MCF 10A (cell line): ENCODE results near the gene LRBA. TPM values are rescaled to one million over a fixed set of nuclear protein-coding genes. Genes with fewer than 3 reads are reported as not detected.

Source experiments
- BruUV-seq: library from RNA; stranded (reverse); fragments of 400-500 nt; replicated peaks from 2 replicates; lab custom pipeline; 2021; lab: Mats Ljungman, UMichigan
- CTCF ChIA-PET: fragments of 300-600 bp; sonication (Branson Sonifier 250); formaldehyde crosslinking; extraction: SDS; loops from one replicate; lab custom pipeline; 2021; ENCODE audit warnings: antibody characterized with exemption, inconsistent platforms; lab: Yijun Ruan, JAX
- POLR2A ChIA-PET: fragments of 300-600, 350-650 bp; sonication (Branson Sonifier 250); formaldehyde crosslinking; extraction: SDS; loops from one replicate; lab custom pipeline; 2020; ENCODE audit warnings: antibody characterized with exemption, inconsistent platforms; lab: Yijun Ruan, JAX
- DNase-seq: peaks from one replicate; pipeline ENCODE4 v3.0.0-alpha.2; 2018; ENCODE audit not compliant: unreplicated experiment
- H3K27ac Mint-ChIP-seq: one replicate; pipeline ENCODE4 v1.8.0; 2022; ENCODE audit warnings: mild to moderate bottlenecking, low read depth, mixed read lengths; ENCODE audit not compliant: unreplicated experiment
- H3K27me3 Mint-ChIP-seq: one replicate; pipeline ENCODE4 v1.8.0; 2022; ENCODE audit warnings: mixed read lengths; ENCODE audit not compliant: insufficient read depth, unreplicated experiment
- H3K36me3 Mint-ChIP-seq: one replicate; pipeline ENCODE4 v1.8.0; 2022; ENCODE audit warnings: mild to moderate bottlenecking, moderate library complexity, mixed read lengths; ENCODE audit not compliant: insufficient read depth, unreplicated experiment
- H3K4me1 Mint-ChIP-seq: one replicate; pipeline ENCODE4 v1.8.0; 2022; ENCODE audit warnings: mixed read lengths; ENCODE audit not compliant: insufficient read depth, unreplicated experiment
- H3K4me3 Mint-ChIP-seq: one replicate; pipeline ENCODE4 v1.8.0; 2022; ENCODE audit warnings: mild to moderate bottlenecking, moderate library complexity, mixed read lengths; ENCODE audit not compliant: unreplicated experiment
- H3K9me3 Mint-ChIP-seq: one replicate; pipeline ENCODE4 v1.8.0; 2022; ENCODE audit warnings: mixed read lengths; ENCODE audit not compliant: unreplicated experiment
- intact Hi-C: fragments of 100-400 bp; cut with micrococcal nuclease; formaldehyde crosslinking; loops from 2 replicates; pipeline ENCODE4 v1.14.1; 2022
- total RNA-seq: library from RNA; stranded (reverse); gene quantifications from 2 replicates; pipeline ENCODE4 v1.2.3, GENCODE V29; 2022
- TF ChIP-seq, protein P1 (sequence below): fragments of 200-600 bp; IDR thresholded peaks from one replicate; pipeline ENCODE4 v1.8.0; 2022; ENCODE audit warnings: antibody characterized with exemption, mild to moderate bottlenecking; ENCODE audit not compliant: unreplicated experiment

The LRBA gene
- total RNA-seq, 1 experiment from 2014 or later: 64.5 TPM

DNA sequence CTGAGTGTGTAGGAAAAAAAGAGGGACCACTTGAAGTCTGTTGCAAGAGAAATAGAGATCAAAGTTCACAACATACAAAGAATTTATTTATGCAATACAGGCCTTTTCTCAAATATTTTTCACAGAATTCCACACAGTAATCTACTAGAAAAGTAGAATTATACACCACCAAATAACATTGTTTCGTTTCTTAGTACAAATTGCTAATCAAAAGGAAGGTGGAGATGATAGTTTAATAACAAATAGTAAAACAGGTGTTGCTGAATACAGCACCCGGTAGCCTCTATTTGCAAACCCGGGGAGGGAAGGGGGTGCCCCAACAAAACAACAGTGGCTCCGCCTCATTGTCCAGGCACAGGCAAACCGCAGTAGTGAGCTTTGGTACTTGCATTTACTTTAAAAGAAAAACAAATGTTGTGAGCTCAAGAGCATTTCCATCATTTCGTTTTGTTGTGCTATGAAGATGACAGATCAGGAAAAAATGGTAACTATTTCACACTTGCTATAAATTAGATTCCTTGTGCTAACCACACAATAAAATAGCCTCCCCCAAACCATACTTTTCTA, 750.4 kb downstream of the LRBA start:
- Mint-ChIP-seq H3K36me3 (peaks cover 18% of the 10 kb centered on the region), H3K27ac (no peak overlapping the region), H3K9me3 (peaks cover 8% of the 10 kb centered on the region), H3K27me3 (no peaks in the 10 kb centered on the region), H3K4me3 (no peak overlapping the region), H3K4me1 (no peaks in the 10 kb centered on the region)
- BruUV-seq: TSS peak; percentile 59
- intact Hi-C loops: no loop called here
- TF ChIP-seq, protein P1, sequence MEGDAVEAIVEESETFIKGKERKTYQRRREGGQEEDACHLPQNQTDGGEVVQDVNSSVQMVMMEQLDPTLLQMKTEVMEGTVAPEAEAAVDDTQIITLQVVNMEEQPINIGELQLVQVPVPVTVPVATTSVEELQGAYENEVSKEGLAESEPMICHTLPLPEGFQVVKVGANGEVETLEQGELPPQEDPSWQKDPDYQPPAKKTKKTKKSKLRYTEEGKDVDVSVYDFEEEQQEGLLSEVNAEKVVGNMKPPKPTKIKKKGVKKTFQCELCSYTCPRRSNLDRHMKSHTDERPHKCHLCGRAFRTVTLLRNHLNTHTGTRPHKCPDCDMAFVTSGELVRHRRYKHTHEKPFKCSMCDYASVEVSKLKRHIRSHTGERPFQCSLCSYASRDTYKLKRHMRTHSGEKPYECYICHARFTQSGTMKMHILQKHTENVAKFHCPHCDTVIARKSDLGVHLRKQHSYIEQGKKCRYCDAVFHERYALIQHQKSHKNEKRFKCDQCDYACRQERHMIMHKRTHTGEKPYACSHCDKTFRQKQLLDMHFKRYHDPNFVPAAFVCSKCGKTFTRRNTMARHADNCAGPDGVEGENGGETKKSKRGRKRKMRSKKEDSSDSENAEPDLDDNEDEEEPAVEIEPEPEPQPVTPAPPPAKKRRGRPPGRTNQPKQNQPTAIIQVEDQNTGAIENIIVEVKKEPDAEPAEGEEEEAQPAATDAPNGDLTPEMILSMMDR: no peak
- POLR2A ChIA-PET: interaction anchor here (0.7 kb wide), 1 partner anchor 29 kb away, joined by 3 read pairs; no protein-coding TSS in a partner anchor
- CTCF ChIA-PET: interaction anchor here (0.6 to 1.3 kb wide), 3 partner anchors 15 to 154 kb away, joined by 3 to 5 read pairs (median 3); no protein-coding TSS in a partner anchor
- DNase-seq: no peak

DNA sequence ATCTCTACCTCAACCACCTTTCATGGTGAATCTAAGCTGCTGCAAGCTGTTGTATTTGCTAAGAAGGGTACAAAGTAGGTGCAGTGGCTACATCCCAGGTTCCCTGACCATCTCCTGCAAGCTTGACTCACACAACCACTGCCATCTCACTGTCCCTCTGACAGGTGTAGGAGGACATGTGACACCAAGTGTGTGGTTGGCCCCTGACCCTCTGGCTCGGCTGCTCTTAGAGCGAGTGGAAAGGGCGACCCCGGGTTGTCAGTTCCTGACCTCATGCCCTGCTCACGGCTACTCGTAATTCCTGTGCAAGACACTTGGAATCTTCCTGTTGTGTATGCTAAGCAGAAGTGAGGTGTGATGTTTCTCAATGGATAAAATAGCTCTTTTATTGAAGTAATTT, 752.5 kb downstream of the LRBA start:
- peaks cover 19% of the 10 kb centered on the region for H3K36me3 Mint-ChIP-seq
- H3K9me3 Mint-ChIP-seq: peaks cover 8% of the 10 kb centered on the region
- TF ChIP-seq, protein P1: no peak
- no peak overlapping the region for H3K4me3 Mint-ChIP-seq
- H3K27me3 Mint-ChIP-seq: no peaks in the 10 kb centered on the region
- ChIA-PET POLR2A (no interaction called here), CTCF (interaction anchor here (1.9 kb wide), 1 partner anchor 20 kb away, joined by 7 read pairs; no protein-coding TSS in a partner anchor)
- peaks cover 14% of the 10 kb centered on the region for H3K4me1 Mint-ChIP-seq
- DNase-seq: no peak
- H3K27ac Mint-ChIP-seq: no peak overlapping the region
- BruUV-seq: no TSS peak
- intact Hi-C loops: no loop called here

DNA sequence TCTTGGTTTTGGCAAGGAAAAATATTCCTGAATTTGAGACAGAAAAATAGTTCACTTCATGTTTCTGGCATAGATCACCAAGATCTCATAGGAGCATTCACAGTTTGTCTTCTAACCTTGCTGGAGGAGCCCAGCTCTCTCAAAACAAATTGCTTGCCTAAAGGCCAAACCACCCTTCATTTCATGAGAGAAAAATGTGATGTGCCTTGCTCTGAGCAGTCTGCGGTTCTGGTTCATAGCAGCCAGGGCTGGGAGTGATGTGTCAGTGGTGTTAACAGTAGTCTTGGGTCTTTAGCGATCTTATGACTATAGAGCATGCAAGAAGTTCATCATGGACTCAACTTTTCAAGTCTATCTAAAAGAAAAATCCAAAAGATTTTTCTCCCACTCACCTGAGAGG, 753.5 kb downstream of the LRBA start:
- no peak overlapping the region for H3K4me3 Mint-ChIP-seq
- TF ChIP-seq, protein P1: no peak
- DNase-seq: no peak
- CTCF ChIA-PET: interaction anchor here (1.1 to 1.9 kb wide), 2 partner anchors 19 to 20 kb away, joined by 3 to 7 read pairs; no protein-coding TSS in a partner anchor
- POLR2A ChIA-PET: interaction anchor here (1.0 kb wide), 1 partner anchor 17 kb away, joined by 4 read pairs; no protein-coding TSS in a partner anchor
- H3K36me3 Mint-ChIP-seq: peaks cover 19% of the 10 kb centered on the region
- H3K4me1 Mint-ChIP-seq: peaks cover 19% of the 10 kb centered on the region
- no peaks in the 10 kb centered on the region for H3K27me3 Mint-ChIP-seq
- no TSS peak for BruUV-seq
- H3K9me3 Mint-ChIP-seq: peaks cover 5% of the 10 kb centered on the region
- intact Hi-C loops: no loop called here
- H3K27ac Mint-ChIP-seq: no peak overlapping the region

DNA sequence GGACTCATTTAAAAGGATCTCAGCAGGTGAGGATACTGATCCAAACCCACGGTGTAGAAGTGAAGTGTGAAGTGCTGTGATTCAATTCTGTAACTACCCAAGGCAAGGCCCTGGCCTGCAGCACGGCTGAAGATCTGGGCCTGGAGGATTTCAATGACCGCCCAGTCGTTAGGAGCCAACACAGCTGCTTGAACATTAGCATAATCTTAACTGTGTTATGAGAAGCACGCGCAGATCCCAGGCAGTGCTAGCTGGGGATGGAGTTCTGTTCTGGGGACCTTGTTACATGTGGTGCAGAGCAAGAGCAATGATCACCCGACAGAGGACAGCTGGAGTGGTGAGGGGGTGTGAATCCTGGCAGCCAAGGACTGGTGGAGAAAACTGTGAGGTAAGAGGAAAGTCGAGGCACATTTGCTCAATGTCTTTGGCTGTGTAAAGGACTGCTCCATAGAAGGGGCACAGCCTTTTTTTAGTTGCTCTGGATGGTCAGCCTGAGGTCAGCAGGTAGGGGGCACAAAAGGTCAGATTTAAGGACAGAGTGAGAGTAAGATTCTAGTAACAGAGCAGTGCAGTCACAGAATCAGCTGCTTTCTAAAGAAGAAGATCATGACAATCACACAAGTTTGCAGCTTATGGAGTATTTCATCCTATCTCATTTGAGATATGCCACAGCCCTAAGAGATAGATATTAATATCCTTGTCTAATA, 755.1 kb downstream of the LRBA start:
- H3K4me1 Mint-ChIP-seq: peaks cover 19% of the 10 kb centered on the region
- ChIA-PET CTCF (interaction anchor here (0.5 to 4.8 kb wide), 4 partner anchors 16 to 262 kb away, joined by 3 to 28 read pairs (median 4); no protein-coding TSS in a partner anchor), POLR2A (no interaction called here)
- intact Hi-C loops: no loop called here
- H3K9me3 Mint-ChIP-seq: no peaks in the 10 kb centered on the region
- H3K4me3 Mint-ChIP-seq: no peak overlapping the region
- no peaks in the 10 kb centered on the region for H3K27me3 Mint-ChIP-seq
- peaks cover 19% of the 10 kb centered on the region for H3K36me3 Mint-ChIP-seq
- DNase-seq: no peak
- BruUV-seq: no TSS peak
- no peak overlapping the region for H3K27ac Mint-ChIP-seq
- TF ChIP-seq, protein P1: no peak
